OCI-LY3 (cell line): ENCODE results near the gene MS4A4A.

Source experiments
- EZH2phosphoT487 ChIP-seq: fragments of 200-600 bp; shearing (Covaris generic); IDR thresholded peaks from 2 replicates; pipeline ENCODE4 v1.6.1; 2018; ENCODE audit warnings: antibody characterized with exemption, mixed run types, low read depth
- TF ChIP-seq, protein P1 (sequence below): fragments of 200-600, 300-600 bp; sonication (generic); IDR thresholded peaks from 2 replicates; pipeline ENCODE4 v1.5.1; 2014; ENCODE audit warnings: antibody characterized with exemption, low read length, low read depth

GRCh38 chr11:60357771-60358170 lies 77.3 kb downstream of the MS4A4A start:
- TF ChIP-seq EZH2phosphoT487 = no peak
- TF ChIP-seq, protein P1, sequence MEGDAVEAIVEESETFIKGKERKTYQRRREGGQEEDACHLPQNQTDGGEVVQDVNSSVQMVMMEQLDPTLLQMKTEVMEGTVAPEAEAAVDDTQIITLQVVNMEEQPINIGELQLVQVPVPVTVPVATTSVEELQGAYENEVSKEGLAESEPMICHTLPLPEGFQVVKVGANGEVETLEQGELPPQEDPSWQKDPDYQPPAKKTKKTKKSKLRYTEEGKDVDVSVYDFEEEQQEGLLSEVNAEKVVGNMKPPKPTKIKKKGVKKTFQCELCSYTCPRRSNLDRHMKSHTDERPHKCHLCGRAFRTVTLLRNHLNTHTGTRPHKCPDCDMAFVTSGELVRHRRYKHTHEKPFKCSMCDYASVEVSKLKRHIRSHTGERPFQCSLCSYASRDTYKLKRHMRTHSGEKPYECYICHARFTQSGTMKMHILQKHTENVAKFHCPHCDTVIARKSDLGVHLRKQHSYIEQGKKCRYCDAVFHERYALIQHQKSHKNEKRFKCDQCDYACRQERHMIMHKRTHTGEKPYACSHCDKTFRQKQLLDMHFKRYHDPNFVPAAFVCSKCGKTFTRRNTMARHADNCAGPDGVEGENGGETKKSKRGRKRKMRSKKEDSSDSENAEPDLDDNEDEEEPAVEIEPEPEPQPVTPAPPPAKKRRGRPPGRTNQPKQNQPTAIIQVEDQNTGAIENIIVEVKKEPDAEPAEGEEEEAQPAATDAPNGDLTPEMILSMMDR = no peak
